Stomach (tissue), 9 donors: ENCODE results near the gene ITPR1. TPM values are rescaled to one million over a fixed set of nuclear protein-coding genes. Genes with fewer than 3 reads are reported as not detected.

Source experiments
- DNase-seq, 2 donors: peaks; one replicate each; pipeline versions ENCODE4 v3.0.0 to v3.0.0-alpha.2; 2013 to 2019
- H3K27ac ChIP-seq, 5 donors: fragments of 200-600 bp in 4 of 5; sonication (generic) in 4 of 5; one replicate each; pipeline ENCODE4 v1.5.1; 2013 to 2019; ENCODE audit warnings: mild to moderate bottlenecking in 1 of 5, moderate library complexity in 1 of 5
- H3K27me3 ChIP-seq, 3 donors: fragments of 200-600 bp; sonication (generic); one replicate each; pipeline ENCODE4 v1.5.1; 2017 to 2019; ENCODE audit warnings: mixed run types in 1 of 3
- H3K36me3 ChIP-seq, 4 donors: fragments of 200-600 bp; sonication (generic); 1 replicate in 3 of 4; 2 replicates in 1 of 4; pipeline ENCODE4 v1.5.1; 2016 to 2019
- H3K4me1 ChIP-seq, 4 donors: fragments of 200-600 bp; sonication (generic); one replicate each; pipeline ENCODE4 v1.5.1; 2016 to 2019
- H3K4me3 ChIP-seq, 4 donors: fragments of 200-600 bp; sonication (generic) in 3 of 4; one replicate each; pipeline ENCODE4 v1.5.1; 2016 to 2019; ENCODE audit warnings: mild to moderate bottlenecking in 1 of 4
- H3K9me3 ChIP-seq, 4 donors: fragments of 200-600 bp; sonication (generic); one replicate each; pipeline ENCODE4 v1.5.1; 2016 to 2019
- CTCF ChIP-seq, 7 experiments: fragments of 450-650 bp in 4 of 7; fragments of 200-600 bp in 3 of 7; sonication (generic) in 3 of 7; IDR thresholded peaks; one replicate each; pipeline ENCODE4 v1.5.1; 2016 to 2019; ENCODE audit warnings: antibody characterized with exemption in 7 of 7, control low read depth in 2 of 7, mild to moderate bottlenecking in 1 of 7
- EP300 ChIP-seq: sonication (generic); formaldehyde crosslinking; IDR thresholded peaks from one replicate; pipeline ENCODE4 v1.6.1; 2017; ENCODE audit warnings: antibody characterized with exemption
- POLR2A ChIP-seq, 4 donors: fragments of 450-650 bp; IDR thresholded peaks; one replicate each; pipeline ENCODE4 v1.6.1; 2016; ENCODE audit warnings: antibody characterized with exemption in 4 of 4, control low read depth in 2 of 4, mild to moderate bottlenecking in 1 of 4, moderate library complexity in 1 of 4
- POLR2AphosphoS5 ChIP-seq, 3 donors: sonication (generic); formaldehyde crosslinking; IDR thresholded peaks; one replicate each; pipeline ENCODE4 v1.6.1; 2016; ENCODE audit warnings: antibody characterized with exemption in 3 of 3
- WGBS, 5 donors: extraction: QIAGEN DNeasy Blood & Tissue Kit in 3 of 5; methylation state at CpG; one replicate each; pipeline versions ENCODE4 v1.1.5 to v1.1.7; 2013 to 2018; 5-methylcytosine and 5-hydroxymethylcytosine counted together
- intact Hi-C: fragments of 100-400 bp; cut with DNase I; formaldehyde crosslinking; loops from one replicate; pipeline ENCODE4 v1.15.1; 2023; ENCODE audit warnings: low total_unique reads
- polyA plus RNA-seq, 3 donors: library from polyadenylated mRNA; stranded (reverse); fragments of 200-250 nt; gene quantifications; one replicate each; pipeline ENCODE4 v1.2.3, GENCODE V29; 2013
- total RNA-seq, 5 donors: library from RNA; depleted of rRNA; stranded (reverse); fragments of >200 nt; gene quantifications; one replicate each; pipeline versions ENCODE4 v1.1.0 to v1.2.3, GENCODE V29; 2014 to 2016
- donor health status: healthy with polysubstance abuse.
- donor health status: Bipolar disorder and iron deficiency.
- donor health status: healthy.

ITPR1 gene
- total and polyA plus RNA-seq, 8 donors, result 6.6 to 192 (median 32.9) TPM

- DNase-seq, result no peak
- peaks cover 10 to 93% (median 77%) of the 10 kb centered on the region in 4 donors for H3K36me3 ChIP-seq
- H3K4me3 ChIP-seq, result no peak overlapping the region
- no peak for TF ChIP-seq POLR2AphosphoS5 (IDR thresholded peaks at IDR 0.05)
- TF ChIP-seq CTCF (IDR thresholded peaks at IDR 0.05), result no peak
- no peak for TF ChIP-seq EP300
- no peak for TF ChIP-seq POLR2A (IDR thresholded peaks at IDR 0.05)
- H3K4me1 ChIP-seq, result no peaks in the 10 kb centered on the region
- H3K9me3 ChIP-seq, result no peaks in the 10 kb centered on the region
- no peak overlapping the region for H3K27ac ChIP-seq
- intact Hi-C loops, result no loop called here
- H3K27me3 ChIP-seq, result no peaks in the 10 kb centered on the region
- WGBS, 5 donors, result 88 to 96% (median 96%) methylated on average over 7 of the region's 7 CpGs
These were observed 301.2 kb downstream of the ITPR1 start for GRCh38 chr3:4794331-4794730.

GRCh38 chr3:4794798-4795197 lies 301.6 kb downstream of the ITPR1 start:
- peaks cover 10 to 89% (median 74%) of the 10 kb centered on the region in 4 donors for H3K36me3 ChIP-seq
- TF ChIP-seq POLR2AphosphoS5 (IDR thresholded peaks at IDR 0.05), result no peak
- TF ChIP-seq EP300, result no peak
- TF ChIP-seq CTCF (IDR thresholded peaks at IDR 0.05), result no peak
- TF ChIP-seq POLR2A (IDR thresholded peaks at IDR 0.05), result no peak
- no peaks in the 10 kb centered on the region for H3K27me3 ChIP-seq
- H3K4me3 ChIP-seq, result no peak overlapping the region
- no peaks in the 10 kb centered on the region for H3K4me1 ChIP-seq
- no peaks in the 10 kb centered on the region for H3K9me3 ChIP-seq
- H3K27ac ChIP-seq, result no peak overlapping the region
- DNase-seq, result peak in 1 of 2 donors; percentile 27
- WGBS, 5 donors, result 88 to 96% (median 95%) methylated on average over 13 of the region's 13 CpGs
- intact Hi-C loops, result no loop called here

GRCh38 chr3:4795905-4796304 lies 302.8 kb downstream of the ITPR1 start:
- Histone ChIP-seq H3K27ac (no peak overlapping the region), H3K4me1 (no peaks in the 10 kb centered on the region), H3K36me3 (peaks cover 9 to 86% (median 73%) of the 10 kb centered on the region in 4 donors), H3K27me3 (no peaks in the 10 kb centered on the region), H3K4me3 (no peak overlapping the region), H3K9me3 (no peaks in the 10 kb centered on the region)
- DNase-seq, result no peak
- TF ChIP-seq EP300, result no peak
- TF ChIP-seq CTCF (IDR thresholded peaks at IDR 0.05), result no peak
- no peak for TF ChIP-seq POLR2AphosphoS5 (IDR thresholded peaks at IDR 0.05)
- TF ChIP-seq POLR2A (IDR thresholded peaks at IDR 0.05), result no peak
- 88 to 98% (median 96%) methylated on average over 7 of the region's 7 CpGs for WGBS, 5 donors
- intact Hi-C loops, result no loop called here

- peaks cover under 1 to 86% (median 71%) of the 10 kb centered on the region in 4 donors for H3K36me3 ChIP-seq
- no peaks in the 10 kb centered on the region for H3K9me3 ChIP-seq
- H3K4me1 ChIP-seq, result no peaks in the 10 kb centered on the region
- WGBS, 5 donors, result 94 to 98% (median 97%) methylated on average over 4 of the region's 4 CpGs
- intact Hi-C loops, result no loop called here
- no peak overlapping the region for H3K4me3 ChIP-seq
- TF ChIP-seq EP300 (no peak), POLR2AphosphoS5 (IDR thresholded peaks at IDR 0.05) (no peak), POLR2A (IDR thresholded peaks at IDR 0.05) (no peak), CTCF (IDR thresholded peaks at IDR 0.05) (no peak)
- H3K27me3 ChIP-seq, result no peaks in the 10 kb centered on the region
- no peak for DNase-seq
- no peak overlapping the region for H3K27ac ChIP-seq
These were observed 304.1 kb downstream of the ITPR1 start for GRCh38 chr3:4797201-4797705.
